Effector CD4-positive, alpha-beta T cell (primary cell): ENCODE results near the gene ATP6V1E1.
"Not testable (repeated sequence)": the region's sequence is repeated elsewhere in the genome, so short reads cannot be mapped to it uniquely, and the experiment has no call there.

Experiments
- DNase-seq: peaks from one replicate; pipeline ENCODE4 v3.0.0-alpha.2; 2020
- total RNA-seq: gene quantifications from one replicate; lab custom pipeline; 2026; lab: John Stamatoyannopoulos, UW

ATP6V1E1 gene
- 44.1 reads per million, percentile 65 among the genes with 10 or more reads in this experiment for total RNA-seq

DNA sequence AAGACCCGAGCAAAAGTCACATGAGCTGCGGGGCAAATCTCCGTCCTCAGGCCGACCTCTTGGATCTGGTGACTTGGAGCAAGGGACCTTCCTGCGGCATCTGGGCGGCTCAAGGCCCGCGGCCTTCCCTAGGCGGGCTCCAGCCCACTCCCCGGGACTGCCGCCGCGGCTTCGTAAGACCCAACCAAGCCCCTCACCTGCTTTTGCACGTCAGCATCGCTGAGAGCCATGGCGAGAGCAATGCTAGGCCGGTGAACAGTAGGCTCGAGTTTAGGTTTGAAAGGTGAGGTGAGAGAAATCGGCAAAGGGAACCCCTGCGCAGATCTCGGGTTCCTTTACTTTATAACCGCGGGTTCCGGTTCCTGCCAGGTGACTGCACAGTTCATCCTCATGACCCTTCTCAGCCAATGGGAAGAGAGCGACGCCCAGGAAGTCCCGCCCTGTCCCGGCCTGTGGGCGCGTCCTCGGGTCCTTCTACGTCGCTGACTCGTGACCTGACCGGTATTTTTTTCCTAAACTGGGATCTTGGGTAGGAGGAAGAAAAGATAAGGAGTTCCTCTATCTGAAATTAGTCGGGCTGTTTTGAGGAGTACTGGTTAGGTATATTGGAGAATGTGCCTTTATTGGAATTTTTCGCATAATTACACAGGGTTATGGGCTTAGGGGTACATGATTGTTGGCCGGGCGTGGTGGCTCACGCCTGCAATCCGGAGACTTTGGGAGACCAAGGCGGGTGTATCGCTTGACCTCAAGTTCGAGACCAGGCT is at the start of gene ATP6V1E1:
TSS of gene ATP6V1E1 (minus strand) at position 344 of the 767 bp plus-strand sequence. CDS start at position 230, 114 bp downstream.
- peak; percentile 92 for DNase-seq

DNA sequence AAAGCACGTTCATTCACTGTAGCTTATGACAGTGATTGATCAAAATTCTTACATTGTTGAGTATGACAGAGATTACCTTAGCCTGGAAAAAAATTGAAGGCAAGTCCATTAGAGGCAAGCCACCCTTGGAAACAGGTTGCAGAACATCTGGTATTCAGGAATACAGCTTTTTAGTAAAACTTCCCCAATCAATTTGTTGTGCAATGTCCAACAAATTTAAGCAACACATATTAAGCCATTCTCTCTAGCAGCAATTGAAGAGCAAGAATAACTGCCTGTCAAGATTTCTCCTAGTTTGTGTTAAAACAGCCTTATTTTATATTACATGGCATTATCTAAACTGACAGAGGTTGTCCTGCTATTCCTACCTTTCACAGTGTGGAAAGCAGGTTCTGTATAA is 47.0 kb upstream of the ATP6V1E1 start:
- DNase-seq: no peak

DNA sequence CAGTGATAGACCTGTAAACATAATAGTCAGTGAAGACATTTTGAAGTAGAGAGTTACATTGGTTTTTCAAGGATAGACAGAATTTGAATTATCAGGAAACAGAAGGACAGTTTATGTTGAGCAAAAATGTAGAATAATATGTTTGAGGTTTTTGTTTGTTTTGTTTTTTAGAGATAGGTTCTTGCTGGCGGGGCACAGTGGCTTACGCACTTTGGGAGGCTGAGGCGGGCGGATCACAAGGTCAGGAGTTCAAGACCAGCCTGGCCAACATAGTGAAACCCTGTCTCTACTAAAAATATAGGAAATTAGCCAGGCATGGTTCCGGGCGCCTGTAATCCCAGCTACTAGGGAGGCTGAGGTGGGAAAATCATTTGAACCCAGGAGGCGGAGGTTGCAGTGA is 45.6 kb upstream of the ATP6V1E1 start:
- DNase-seq: no peak

DNA sequence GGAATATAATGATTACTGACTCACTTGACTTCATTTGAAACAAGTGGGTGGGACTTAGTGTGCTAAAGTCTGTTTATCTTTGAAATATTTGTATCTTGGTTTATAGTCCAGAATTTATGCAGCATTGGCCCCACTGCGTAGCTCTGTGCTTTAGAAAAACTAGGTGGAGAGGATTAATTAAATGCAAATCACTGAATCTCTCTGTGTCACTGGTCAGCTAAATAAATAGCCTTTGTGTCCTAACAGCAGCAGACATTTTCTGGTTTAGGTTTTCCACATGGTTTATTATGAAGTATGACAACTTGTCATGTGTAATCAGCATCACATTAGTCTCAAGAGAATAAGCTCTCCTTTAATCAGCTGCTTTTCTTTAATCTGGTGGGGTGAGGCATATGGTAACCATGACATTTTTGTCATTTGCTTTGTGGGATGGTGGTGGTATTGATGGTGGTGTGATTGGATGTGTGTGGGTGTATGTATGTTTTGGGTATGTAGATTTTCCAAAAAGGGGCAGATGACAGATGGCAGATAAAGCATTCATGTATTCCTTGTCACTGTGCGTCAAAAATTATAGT is 44.0 kb upstream of the ATP6V1E1 start:
- no peak for DNase-seq

DNA sequence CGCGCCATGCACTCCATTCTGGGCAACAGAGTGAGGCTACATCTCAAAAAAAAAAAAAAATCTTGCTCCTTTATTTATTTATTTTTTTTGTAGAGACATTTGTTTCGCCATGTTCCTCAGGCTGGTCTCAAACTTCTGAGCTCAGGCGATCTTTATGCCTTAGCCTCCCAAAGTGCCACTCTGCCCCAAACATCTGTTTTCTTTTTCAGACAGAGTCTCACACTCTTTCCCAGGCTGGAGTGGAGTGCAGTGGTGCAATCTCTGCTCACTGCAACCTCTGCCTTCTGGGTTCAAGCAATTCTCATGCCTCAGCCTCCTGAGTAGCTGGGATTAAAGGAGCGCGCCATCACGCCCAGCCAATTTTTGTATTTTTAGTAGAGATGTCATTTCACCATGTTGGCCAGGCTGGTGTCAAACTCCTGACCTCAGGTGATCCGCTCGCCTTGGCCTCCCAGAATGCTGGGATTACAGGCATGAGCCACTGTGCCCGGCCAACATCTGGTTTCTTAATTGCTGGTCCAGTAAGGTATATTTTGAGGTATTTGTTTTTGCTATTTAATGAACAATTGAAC is 43.1 kb upstream of the ATP6V1E1 start:
- not testable (repeated sequence) for DNase-seq

DNA sequence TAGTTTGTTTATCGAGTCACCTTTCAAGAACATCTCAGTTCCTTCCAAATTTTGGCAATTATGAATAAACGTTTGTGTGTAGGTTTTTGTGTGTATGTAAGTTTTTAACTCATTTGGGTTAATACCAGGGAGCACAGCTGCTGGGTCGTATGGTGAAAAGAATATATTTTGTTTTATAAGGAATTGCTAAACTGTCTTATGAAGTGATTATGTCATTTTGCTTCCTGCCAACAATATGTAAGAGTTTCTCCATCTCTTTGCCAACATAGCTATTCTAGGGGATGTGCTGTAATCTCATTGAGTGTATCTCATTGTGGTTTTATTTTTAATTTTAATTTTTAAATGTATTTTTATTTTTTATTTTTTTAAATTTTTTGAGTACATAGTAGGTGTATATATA is 37.3 kb upstream of the ATP6V1E1 start:
- DNase-seq: no peak

DNA sequence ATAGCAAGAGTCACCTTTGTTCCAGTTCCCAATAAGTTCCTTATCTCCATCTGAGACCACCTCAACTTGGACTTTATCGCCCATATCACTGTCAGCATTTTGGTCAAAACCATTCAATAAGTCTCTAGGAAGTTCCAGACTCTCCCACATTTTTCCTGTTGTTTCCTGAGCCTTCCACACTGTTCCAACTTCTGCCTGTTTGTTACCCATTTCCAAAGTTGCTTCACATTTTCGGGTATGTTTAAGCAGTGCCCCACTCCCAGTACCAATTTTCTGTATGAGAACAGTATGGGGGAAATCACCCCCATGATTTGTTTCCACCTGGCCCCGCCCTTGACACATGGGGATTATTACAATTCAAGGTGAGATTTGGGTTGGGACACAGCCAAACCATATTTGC is 36.7 kb upstream of the ATP6V1E1 start:
- no peak for DNase-seq

DNA sequence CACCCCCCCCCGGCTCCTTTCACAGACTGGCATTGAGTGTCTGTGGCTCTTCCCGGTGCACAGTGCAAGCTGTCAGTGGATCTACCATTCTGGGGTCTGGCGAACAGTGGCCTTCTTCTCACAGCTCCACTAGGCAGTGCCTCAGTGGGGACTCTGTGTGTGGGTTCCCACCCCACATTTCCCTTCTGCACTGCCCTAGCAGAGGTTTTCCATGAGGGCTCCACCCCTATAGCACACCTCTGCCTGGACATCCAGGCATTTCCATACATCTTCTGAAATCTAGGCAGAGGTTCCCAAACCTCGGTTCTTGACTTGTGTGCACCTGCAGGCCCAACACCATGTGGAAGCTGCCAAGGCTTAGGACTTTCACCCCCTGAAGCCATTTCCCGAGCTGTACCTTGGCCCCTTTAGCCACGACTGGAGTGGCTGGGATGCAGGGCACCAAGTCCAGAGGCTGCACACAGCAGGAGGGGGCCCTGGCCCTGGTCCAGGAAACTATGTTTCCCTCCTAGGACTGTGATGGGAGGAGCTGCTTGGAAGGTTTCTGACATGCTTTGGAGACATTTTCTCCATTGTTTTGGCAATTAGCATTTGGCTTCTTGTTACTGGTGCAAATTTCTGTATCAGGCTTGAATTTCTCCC is 36.0 kb upstream of the ATP6V1E1 start:
- DNase-seq: no peak

DNA sequence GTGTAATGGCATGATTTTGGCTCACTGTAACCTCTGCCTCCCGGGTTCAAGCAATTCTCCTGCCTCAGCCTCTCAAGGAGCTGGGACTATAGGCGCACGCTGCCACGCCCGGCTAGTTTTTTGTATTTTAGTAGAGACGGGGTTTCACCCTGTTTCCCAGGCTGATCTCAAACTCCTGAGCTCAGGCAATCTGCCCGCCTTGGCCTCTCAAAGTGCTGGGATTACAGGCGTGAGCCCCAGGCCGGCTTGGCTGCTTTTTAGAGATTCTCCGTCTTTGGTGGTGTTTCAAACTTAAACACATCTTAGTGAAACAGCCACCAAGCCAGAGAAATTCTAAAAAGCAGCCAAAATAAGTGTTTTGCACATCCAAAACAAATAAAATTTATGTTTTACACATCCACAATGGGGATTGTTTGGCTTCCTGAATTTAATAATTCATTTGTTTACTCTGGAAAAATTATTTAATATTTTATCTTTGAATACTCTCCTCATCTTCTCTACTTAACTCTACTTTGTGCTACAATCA is 28.4 kb upstream of the ATP6V1E1 start:
- no peak for DNase-seq

DNA sequence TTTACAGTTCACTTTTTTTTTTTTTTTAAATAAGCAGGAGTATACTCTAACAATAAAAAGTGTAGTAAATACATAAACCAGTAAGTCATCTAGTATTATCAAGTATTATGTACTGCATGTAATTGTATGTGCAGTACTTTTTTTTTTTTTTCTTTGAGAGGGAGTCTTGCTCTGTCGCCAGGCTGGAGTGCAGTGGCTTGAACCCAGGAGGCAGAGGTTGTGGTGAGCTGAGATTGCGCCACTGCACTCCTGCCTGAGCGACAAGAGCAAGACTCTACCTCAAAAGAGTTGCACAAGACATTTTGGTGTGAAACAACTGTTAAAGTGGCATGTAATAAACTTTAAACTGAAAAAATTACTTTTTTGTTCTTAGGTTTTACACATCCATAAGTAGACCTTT is 26.7 kb upstream of the ATP6V1E1 start:
- DNase-seq: no peak

DNA sequence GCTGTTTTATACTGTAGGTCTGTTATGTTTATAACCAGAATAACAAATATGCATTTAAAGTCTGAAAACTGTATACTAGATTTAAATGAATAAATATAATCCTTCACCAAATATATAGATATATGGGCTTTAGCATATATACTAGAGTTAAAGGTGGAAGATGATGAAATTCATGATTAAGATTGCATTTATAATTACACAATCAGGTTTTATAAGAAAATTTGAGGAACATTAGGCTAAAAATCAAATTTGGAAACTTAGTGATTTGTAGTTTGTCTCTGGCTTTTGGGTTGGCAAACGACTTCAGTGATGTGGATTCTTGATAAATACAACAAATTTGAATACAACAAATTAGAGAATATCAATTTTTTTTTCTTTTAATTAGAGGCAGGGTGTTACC is 20.0 kb upstream of the ATP6V1E1 start:
- no peak for DNase-seq

DNA sequence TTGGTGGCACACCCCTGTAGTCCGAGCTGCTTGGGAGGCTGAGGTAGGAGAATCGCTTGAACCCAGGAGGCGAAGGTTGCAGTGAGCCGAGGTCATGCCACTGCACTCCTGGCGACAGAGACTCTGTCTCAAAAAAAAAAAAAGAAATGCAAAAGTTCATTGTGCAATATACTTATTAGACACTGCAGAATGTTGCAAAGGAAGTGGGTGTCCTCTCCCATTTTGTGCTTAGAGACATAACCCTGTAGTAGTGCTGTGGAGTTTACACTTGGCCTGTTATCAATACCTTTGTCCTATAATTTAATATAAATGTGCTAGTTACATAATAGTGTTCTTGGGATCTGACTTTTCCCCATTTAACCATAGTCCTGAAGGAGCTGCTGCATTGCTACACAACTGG is 19.4 kb upstream of the ATP6V1E1 start:
- DNase-seq: no peak

DNA sequence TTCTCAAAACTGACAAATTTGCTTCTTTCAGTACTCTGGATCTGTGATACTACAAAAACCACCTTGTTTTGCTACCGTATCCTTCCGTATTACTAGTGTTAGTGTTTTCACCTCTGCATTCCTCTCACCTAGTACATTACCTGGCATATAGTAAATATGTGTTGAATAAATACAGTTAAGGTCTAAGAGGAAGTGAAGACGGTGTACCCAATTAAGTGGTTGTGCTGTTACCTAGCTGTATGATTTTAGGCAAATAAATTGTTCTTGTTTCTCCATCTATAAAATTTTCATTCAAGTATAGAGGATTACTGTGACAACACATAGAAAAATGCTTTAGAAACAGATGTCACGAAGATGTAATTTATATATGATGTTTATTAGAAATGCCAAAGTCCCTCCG is 18.9 kb upstream of the ATP6V1E1 start:
- DNase-seq: no peak

DNA sequence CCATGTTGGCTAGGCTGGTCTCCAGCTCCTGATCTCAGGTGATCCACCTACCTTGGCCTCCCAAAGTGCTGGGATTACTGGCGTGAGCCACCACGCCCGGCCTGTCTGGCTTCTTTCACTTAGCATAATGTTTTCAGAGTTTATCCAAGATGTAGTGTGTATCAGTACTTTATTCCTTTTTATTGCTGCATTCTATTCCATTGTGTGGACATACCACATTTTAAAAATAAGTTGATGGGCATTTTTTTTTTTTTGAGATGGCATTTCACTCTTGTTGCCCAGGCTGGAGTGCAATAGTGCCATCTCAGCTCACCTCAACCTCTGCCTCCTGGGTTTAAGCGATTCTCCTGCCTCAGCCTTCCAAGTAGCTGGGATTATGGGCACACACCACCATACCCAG is 13.8 kb upstream of the ATP6V1E1 start:
- not testable (repeated sequence) for DNase-seq

DNA sequence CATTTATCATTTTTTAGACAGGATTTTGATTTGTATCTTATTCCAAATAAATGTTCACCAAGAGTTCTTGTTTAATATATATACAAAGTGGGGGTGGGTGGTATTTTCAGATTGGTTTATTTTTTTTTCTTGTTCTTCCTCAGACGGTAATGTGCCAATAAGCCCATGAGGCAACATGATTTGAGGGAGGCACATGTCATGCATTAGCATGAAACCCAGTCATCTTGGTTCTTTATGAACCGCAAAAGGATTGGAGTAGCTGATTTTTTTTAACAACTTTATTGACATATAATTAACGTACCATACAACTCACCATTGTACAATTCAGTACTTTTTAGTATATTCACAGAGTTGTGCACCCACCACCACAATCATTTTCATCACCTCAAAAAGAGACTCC is 12.7 kb upstream of the ATP6V1E1 start:
- no peak for DNase-seq

DNA sequence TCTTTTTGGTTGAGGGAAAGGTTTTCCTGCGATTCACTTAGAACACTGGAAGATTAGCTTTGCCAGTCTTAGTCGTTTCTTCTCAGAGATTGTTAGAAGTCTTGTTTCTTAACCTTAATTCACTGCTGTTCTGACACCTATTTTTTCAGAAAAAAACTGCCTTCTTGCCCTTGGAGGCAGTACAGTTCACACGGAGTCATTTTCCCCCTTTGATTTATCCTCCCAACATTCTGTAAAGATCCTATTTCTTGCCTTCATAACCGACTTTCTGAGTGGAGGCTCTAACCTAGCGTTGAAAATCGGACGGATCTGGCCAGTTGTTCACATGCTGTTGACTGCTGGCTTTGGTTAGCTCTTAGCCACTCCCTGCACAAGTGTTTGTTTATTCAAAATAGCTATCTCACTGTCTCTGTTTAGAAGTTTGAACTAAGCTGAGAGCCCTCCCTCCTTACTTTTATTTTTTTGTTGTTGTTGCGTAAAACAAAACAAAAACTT is 10.7 kb upstream of the ATP6V1E1 start:
- DNase-seq: no peak

DNA sequence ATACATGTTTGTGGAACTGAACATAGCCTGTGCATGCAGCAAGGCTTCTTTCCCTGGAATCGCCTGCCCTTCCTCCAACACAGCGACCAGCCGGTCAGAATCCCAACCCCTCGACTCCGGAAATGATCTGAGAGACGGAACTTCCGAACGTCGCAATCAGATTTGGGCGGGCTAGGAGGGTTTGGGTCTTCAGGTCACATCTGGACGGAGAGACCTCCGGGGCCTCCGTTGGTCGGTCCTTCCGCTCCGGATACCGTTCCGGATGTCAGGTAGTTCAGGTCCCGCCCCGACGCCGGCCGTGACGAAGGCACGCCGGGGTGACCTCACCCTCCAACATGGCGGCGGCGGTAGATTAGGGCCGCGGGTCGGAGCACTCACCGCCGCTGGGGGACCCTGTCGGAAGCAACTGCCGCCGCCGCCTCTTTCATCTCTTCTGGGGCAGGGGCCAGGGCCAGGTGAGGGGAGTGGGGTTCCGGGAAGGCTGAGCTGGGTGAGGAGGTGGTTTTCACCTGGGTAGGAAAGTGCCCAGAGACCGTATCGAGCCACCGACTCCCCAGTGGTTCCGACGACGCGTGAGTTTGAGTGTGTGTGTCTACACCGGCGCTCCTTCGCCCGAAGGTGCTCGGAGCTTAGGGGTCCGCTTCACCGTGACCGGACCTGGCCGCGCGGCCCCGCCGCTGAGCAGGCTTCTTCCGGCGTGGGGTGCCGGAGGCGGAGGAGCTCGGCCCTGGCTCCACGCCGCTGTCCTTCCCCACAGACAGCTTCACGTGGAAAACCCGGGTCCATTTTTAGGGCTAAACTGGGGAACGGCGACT is 10.1 kb upstream of the ATP6V1E1 start, which contains the start of gene BCL2L13:
TSS of gene BCL2L13 (plus strand) at position 326 of the 815 bp plus-strand sequence. CDS start 16,955 bp downstream, outside the sequence.
- peak; percentile 83 for DNase-seq

DNA sequence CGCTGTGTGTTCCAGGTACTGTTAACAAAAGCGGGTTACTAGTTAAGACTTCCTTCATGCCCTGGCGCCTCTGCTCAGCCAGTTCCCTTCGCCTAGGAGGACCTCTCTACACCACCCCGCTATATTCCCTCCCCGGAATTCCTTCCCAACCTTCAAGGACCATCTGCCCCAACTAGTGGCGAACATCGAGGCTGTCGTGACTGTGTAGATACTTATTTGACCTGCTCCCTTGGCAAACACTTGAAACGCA is 9.6 kb upstream of the ATP6V1E1 start:
- no peak for DNase-seq

DNA sequence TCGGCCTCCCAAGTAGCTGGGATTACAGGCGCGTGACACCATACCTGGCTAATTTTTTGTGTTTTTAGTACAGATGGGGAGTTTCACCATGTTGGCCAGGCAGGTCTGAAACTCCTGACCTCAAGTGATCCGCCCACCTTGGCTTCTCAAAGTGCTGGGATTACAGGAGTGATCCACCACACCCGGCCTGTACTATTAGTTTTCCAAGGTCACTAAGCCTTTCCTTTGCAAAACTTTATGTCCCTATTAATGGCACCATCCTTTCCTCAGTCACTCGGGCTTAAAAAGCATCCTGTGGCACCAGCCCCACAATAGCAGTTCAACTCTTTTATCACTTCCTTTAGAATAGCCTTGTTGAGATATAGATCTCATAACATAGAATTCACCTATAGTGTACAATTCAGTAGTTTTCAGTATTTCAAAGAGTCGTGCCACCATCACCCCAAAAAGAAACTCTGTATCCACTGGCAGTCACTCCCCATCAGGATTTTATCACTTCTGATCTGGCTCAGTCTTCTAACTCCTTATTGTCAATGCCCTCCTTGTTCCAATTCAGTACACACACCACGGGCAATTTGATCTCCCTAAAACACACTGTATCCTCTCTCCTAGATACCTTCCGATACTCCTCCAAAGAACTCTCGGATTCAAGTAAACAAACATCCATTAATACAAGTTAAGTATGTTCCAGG is 9.1 kb upstream of the ATP6V1E1 start:
- no peak for DNase-seq

DNA sequence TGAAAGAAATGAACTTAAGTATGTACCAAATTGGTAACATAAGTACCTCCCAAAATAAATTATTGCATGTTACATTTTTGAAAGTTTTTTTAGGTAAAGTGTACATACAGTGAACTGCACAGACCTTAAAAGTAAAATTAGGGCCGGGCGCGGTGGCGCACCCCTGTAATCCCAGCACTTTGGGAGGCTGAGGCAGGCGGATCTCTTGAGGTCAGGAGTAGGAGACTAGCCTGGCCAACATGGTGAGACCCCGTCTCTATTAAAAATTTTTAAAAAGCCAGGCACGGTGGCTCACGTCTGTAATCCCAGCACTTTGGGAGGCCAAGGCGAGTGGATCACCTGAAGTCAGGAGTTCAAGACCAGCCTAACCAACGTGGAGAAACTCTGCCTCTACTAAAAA is 8.3 kb upstream of the ATP6V1E1 start:
- not testable (repeated sequence) for DNase-seq

DNA sequence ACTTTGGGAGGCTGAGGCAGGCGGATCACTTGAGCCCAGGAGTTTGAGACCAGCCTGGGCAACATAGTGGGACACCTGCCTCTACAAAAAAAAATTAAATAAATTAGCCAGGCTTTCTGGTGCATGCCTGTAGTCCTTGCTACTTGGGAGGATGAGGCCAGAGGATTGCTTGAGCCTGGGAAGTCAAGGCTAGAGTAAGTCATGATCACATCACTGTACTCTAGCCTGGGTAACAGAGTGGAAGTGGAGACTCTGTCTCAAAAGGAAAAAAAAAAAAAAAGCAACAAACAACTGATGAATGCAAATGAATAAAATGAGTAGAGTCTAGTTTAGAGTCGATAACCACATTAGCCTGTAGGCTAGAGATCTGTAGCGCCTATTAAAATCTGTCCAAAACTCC is 6.1 kb upstream of the ATP6V1E1 start:
- no peak for DNase-seq

DNA sequence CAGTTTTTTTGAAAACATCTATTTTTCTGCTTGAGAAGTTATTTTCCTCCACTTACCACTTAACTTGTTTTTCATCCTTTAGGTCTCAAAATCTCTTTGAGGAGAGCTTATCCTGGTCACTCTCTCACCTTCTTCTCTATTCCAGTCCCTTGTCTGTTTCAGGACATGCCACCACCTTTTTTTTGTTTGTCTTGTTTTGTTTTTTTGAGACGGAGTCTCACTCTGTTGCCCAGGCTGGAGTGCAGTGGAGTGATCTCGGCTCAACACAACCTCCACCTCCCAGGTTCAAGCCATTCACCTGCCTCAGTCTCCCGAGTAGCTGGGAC is 5.4 kb upstream of the ATP6V1E1 start:
- no peak for DNase-seq
